ENCODE results near the gene ART3. TPM values are rescaled to one million over a fixed set of nuclear protein-coding genes. Genes with fewer than 3 reads are reported as not detected.

The ART3 gene
- total and polyA plus RNA-seq, 9 of the 15 experiments (the other 6 are each of a cell fraction or from before 2014, with no cell fraction given), result 0.69 to 1.4 (median 1.1) TPM; not detected in 1

DNA sequence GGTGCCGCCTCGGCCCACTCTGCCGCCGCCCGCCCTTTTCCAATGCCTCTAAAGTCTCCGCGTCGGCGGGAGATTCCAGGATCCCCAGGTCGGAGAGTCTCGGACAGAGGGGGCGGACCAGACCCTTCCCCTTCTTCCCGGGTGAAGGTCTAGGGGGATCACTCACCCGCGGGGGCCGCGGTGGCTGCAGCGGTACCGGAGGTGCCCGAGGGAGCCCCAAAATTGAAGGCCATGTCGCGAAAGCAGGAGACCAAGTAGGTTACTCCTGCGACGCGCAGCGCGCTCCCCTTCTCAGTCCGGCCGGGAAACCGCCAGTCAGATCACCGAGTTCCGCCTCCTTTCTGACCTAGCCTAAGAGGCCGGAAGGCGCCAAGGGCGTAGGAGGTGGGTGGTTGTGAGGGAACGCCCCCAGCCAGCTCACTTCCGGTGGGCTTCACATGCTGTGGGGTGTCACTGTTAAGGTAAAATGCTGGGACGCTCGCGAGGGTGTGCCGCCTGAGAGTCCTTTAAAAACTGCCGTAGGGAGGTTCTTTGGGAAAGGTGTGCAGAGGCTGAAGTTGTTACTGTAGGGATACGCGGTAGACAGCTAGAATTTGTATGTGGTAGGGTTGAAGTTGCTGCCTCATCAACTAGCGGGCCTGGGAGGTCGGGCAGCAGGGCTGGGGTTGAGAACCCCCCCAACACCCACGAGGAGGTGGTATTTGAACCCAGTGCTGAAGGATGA lies 73.8 kb downstream of the ART3 start, which contains the start of gene NUP54 (continued):
- TF ChIP-seq FOXM1 (IDR thresholded peaks at IDR 0.05; ENCODE audit: low read depth), result no peak
- 0 out of 2 replicates have a peak, but pooled peaks have one; percentile 29 for TF ChIP-seq FOXM1 (CRISPR knock-in tag; IDR thresholded peaks at IDR 0.05; ENCODE audit: low read depth)
- TF ChIP-seq, protein P1, sequence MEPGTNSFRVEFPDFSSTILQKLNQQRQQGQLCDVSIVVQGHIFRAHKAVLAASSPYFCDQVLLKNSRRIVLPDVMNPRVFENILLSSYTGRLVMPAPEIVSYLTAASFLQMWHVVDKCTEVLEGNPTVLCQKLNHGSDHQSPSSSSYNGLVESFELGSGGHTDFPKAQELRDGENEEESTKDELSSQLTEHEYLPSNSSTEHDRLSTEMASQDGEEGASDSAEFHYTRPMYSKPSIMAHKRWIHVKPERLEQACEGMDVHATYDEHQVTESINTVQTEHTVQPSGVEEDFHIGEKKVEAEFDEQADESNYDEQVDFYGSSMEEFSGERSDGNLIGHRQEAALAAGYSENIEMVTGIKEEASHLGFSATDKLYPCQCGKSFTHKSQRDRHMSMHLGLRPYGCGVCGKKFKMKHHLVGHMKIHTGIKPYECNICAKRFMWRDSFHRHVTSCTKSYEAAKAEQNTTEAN (CRISPR knock-in tag; IDR thresholded peaks at IDR 0.05), result peak; percentile 90; the same call in 1 of the 2 replicates
- TF ChIP-seq GATA2 (CRISPR knock-in tag; IDR thresholded peaks at IDR 0.05), result no peak
- no peak for TF ChIP-seq ZKSCAN8 (CRISPR knock-in tag; IDR thresholded peaks at IDR 0.05)
- no peak for TF ChIP-seq HNRNPUL1 (IDR thresholded peaks at IDR 0.05; ENCODE audit: low read length)
- 0 out of 2 replicates have a peak, but pooled peaks have one; percentile 15 for TF ChIP-seq ZNF764 (CRISPR knock-in tag; IDR thresholded peaks at IDR 0.05; ENCODE audit: low read depth)
- no peak for TF ChIP-seq TFAM (CRISPR knock-in tag; conservative IDR thresholded peaks at IDR 0.05)
- no peak for TF ChIP-seq SMAD2 (IDR thresholded peaks at IDR 0.05; ENCODE audit: low read depth, low read length)
- no peak for TF ChIP-seq ETS2 (tag; IDR thresholded peaks at IDR 0.05; ENCODE audit: borderline replicate concordance, poor library complexity, severe bottlenecking)
- TF ChIP-seq MAZ (CRISPR knock-in tag; conservative IDR thresholded peaks at IDR 0.05 in 1 of 2, IDR thresholded peaks at IDR 0.05 in 1 of 2), result peak; percentile 63 to 82
- TF ChIP-seq ZNF76 (CRISPR knock-in tag; IDR thresholded peaks at IDR 0.05; ENCODE audit: borderline replicate concordance), result peak; percentile 43; the same call in 1 of the 2 replicates
- TF ChIP-seq ZC3H11A (IDR thresholded peaks at IDR 0.05; ENCODE audit: low read depth, low read length), result no peak
- TF ChIP-seq, protein P2, sequence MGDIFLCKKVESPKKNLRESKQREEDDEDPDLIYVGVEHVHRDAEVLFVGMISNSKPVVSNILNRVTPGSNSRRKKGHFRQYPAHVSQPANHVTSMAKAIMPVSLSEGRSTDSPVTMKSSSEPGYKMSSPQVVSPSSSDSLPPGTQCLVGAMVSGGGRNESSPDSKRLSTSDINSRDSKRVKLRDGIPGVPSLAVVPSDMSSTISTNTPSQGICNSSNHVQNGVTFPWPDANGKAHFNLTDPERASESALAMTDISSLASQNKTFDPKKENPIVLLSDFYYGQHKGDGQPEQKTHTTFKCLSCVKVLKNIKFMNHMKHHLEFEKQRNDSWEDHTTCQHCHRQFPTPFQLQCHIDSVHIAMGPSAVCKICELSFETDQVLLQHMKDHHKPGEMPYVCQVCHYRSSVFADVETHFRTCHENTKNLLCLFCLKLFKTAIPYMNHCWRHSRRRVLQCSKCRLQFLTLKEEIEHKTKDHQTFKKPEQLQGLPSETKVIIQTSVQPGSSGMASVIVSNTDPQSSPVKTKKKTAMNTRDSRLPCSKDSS (IDR thresholded peaks at IDR 0.05; ENCODE audit: low read depth, partially characterized antibody), result no peak
- 0 out of 2 replicates have a peak, but pooled peaks have one; percentile 20 for TF ChIP-seq CBX1 (IDR thresholded peaks at IDR 0.05; ENCODE audit: low read depth)
- 0 out of 2 replicates have a peak, but pooled peaks have one; percentile 60 for TF ChIP-seq ZNF609 (CRISPR knock-in tag; IDR thresholded peaks at IDR 0.05; ENCODE audit: borderline replicate concordance)
- TF ChIP-seq HDAC1 (IDR thresholded peaks at IDR 0.05), result peak; percentile 49 to 96; a peak in 2 of 4 replicates
- TF ChIP-seq ZNF24 (IDR thresholded peaks at IDR 0.05), result peak; percentile 65; the same call in 1 of the 2 replicates
- TF ChIP-seq NFATC3 (IDR thresholded peaks at IDR 0.05), result 0 out of 2 replicates have a peak, but pooled peaks have one; percentile 41
- TF ChIP-seq TEAD1 (CRISPR knock-in tag; IDR thresholded peaks at IDR 0.05), result peak in 1 of 2 experiments; percentile 80; a peak in 2 of 4 replicates
